SK-N-MC (cell line): ENCODE results near the gene PRKG1.

Experiments used
- EZH2 ChIP-seq: fragments of 200-600 bp; sonication (generic); IDR thresholded peaks from one replicate; pipeline ENCODE4 v1.6.1; 2017; ENCODE audit warnings: antibody characterized with exemption
- POLR2AphosphoS5 ChIP-seq: IDR thresholded peaks from 2 replicates; pipeline ENCODE4 v1.6.1; 2012; ENCODE audit warnings: mild to moderate bottlenecking, low read depth, low read length, borderline replicate concordance

DNA sequence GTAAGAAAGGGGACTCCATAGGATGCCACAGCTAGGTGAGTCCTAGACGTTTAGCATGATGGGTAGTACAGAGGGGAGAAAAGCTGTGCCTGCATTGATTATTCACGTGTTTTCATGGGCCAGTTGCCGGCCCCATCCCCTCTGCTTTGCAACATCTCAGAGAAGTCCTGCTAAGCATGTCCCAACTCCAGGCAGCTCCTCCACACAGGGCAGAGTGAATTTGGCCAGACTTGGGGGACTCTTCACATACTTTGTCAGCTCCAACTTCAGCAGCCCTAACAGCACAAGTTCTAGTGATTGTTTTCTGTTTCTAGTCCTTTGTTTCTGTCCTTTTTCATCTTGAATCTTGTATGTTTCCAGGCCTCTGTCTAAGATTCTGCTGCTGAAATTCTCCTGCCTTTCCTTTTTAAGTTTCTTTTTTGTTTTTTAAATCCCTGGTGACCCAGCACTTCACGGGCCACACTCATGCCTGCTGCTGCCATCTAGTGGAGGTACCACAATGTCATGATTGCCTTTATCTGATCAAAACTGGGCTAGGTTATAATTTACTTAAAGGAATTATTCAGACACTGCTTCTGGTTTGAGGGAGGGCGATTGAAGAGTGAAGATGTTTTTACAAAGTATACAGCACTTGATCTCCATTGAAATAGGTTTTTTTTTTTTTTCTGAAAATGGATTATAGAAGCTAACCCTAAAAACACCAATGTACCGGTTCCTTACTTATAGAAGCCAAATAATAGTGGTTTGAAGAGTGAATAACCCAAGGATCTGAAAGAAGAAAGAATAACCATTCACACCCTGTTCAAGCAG lies 348.2 kb downstream of the PRKG1 start:
- TF ChIP-seq POLR2AphosphoS5 (no peak), EZH2 (no peak)
